ENCODE data around the gene LIMS2.

GRCh38 chr2:127659408-127660290 lies 15.7 kb downstream of the LIMS2 start:
- no peak for TF ChIP-seq CTCF (IDR thresholded peaks at IDR 0.05)
- TF ChIP-seq POLR2A (IDR thresholded peaks at IDR 0.05) = no peak

Measured in body of pancreas (tissue), 4 donors.